IMR-90 (cell line): Measurements from ENCODE around the gene BEST1. TPM values are rescaled to one million over a fixed set of nuclear protein-coding genes. Genes with fewer than 3 reads are reported as not detected.

Source experiments
- ATAC-seq: fragments of 200-7000 bp; cut with Tn5 transposase; 2 replicates; pipeline ENCODE4 v1.9.1; 2020; ENCODE audit warnings: low read depth, mild to moderate bottlenecking, moderate library complexity
- BruUV-seq: library from RNA; stranded (reverse); fragments of 400-500 nt; replicated peaks from 2 replicates; lab custom pipeline; 2021; lab: Mats Ljungman, UMichigan
- CTCF ChIA-PET: fragments of 300-600 bp; formaldehyde crosslinking; extraction: SDS; loops from one replicate; lab custom pipeline; 2021; ENCODE audit warnings: antibody characterized with exemption; lab: Yijun Ruan, JAX
- POLR2A ChIA-PET: fragments of 300-600 bp; sonication (Branson Sonifier 250); formaldehyde crosslinking; loops from one replicate; lab custom pipeline; 2022; ENCODE audit warnings: antibody characterized with exemption; ENCODE audit not compliant: unreplicated experiment; lab: Charles Lee
- DNase-seq: peaks from one replicate; pipeline ENCODE4 v3.0.0; 2013
- H2AFZ ChIP-seq: replicated peaks from 2 replicates; pipeline ENCODE3; 2013; ENCODE audit warnings: low read length, mild to moderate bottlenecking; ENCODE audit not compliant: poor library complexity
- H2AK5ac ChIP-seq: 2 replicates; pipeline ENCODE4 v1.6.1; 2013; ENCODE audit warnings: low read depth, low read length, inconsistent platforms
- H2AK9ac ChIP-seq: replicated peaks from 2 replicates; pipeline ENCODE3; 2013; ENCODE audit warnings: mild to moderate bottlenecking, low read depth, low read length, moderate library complexity; ENCODE audit not compliant: poor library complexity
- H2BK120ac ChIP-seq: 2 replicates; pipeline ENCODE4 v1.6.1; 2013; ENCODE audit warnings: low read depth, low read length, inconsistent platforms
- H2BK15ac ChIP-seq: 3 replicates; pipeline ENCODE4 v1.6.1; 2013; ENCODE audit warnings: low read depth, low read length, inconsistent platforms
- H2BK20ac ChIP-seq: 2 replicates; pipeline ENCODE4 v1.6.1; 2013; ENCODE audit warnings: low read depth, mild to moderate bottlenecking, inconsistent platforms, low read length, moderate library complexity
- H2BK5ac ChIP-seq: 2 replicates; pipeline ENCODE4 v1.6.1; 2013; ENCODE audit warnings: mild to moderate bottlenecking, low read depth, low read length, inconsistent platforms; ENCODE audit not compliant: poor library complexity, severe bottlenecking
- H3K14ac ChIP-seq: replicated peaks from 2 replicates; pipeline ENCODE4 v1.6.1; 2013; ENCODE audit warnings: low read depth, low read length, inconsistent platforms
- H3K18ac ChIP-seq: 2 replicates; pipeline ENCODE4 v1.6.1; 2013; ENCODE audit warnings: low read depth, low read length, control low read depth
- H3K23ac ChIP-seq: 2 replicates; pipeline ENCODE4 v1.6.1; 2013; ENCODE audit warnings: low read depth, low read length, inconsistent platforms
- H3K27ac ChIP-seq: 2 replicates; pipeline ENCODE4 v1.5.1; 2013; ENCODE audit warnings: mild to moderate bottlenecking, control low read depth, low read length; ENCODE audit not compliant: insufficient read depth
- H3K27me3 ChIP-seq: 2 replicates; pipeline ENCODE4 v1.6.1; 2013; ENCODE audit warnings: low read length; ENCODE audit not compliant: control insufficient read depth, insufficient read depth
- H3K36me3 ChIP-seq: 2 replicates; pipeline ENCODE4 v1.6.1; 2013; ENCODE audit warnings: low read length, mixed read lengths; ENCODE audit not compliant: control insufficient read depth, insufficient read depth
- H3K4ac ChIP-seq: 2 replicates; pipeline ENCODE4 v1.6.1; 2013; ENCODE audit warnings: low read depth, low read length, inconsistent platforms
- H3K4me1 ChIP-seq: 2 replicates; pipeline ENCODE4 v1.6.1; 2013; ENCODE audit warnings: low read length, mixed read lengths; ENCODE audit not compliant: control insufficient read depth, insufficient read depth
- H3K4me2 ChIP-seq: 2 replicates; pipeline ENCODE4 v1.6.1; 2013; ENCODE audit warnings: low read depth, mild to moderate bottlenecking, control low read depth, low read length, moderate library complexity
- H3K4me3 ChIP-seq: 2 replicates; pipeline ENCODE4 v1.5.1; 2013; ENCODE audit warnings: low read depth, mild to moderate bottlenecking, control low read depth, low read length, moderate library complexity; ENCODE audit not compliant: insufficient read depth
- H3K56ac ChIP-seq: 2 replicates; pipeline ENCODE4 v1.6.1; 2013; ENCODE audit warnings: low read length, inconsistent platforms; ENCODE audit not compliant: insufficient read depth; ENCODE audit errors: extremely low read depth
- H3K79me1 ChIP-seq, 2 experiments: 2 replicates each; pipeline ENCODE4 v1.6.1; 2013; ENCODE audit warnings: low read length in 2 of 2, inconsistent platforms in 1 of 2, low read depth in 1 of 2
- H3K9ac ChIP-seq: 2 replicates; pipeline ENCODE4 v1.6.1; 2013; ENCODE audit warnings: low read depth, low read length, control low read depth
- H3K9me1 ChIP-seq: 2 replicates; pipeline ENCODE4 v1.6.1; 2013; ENCODE audit warnings: low read length, inconsistent platforms; ENCODE audit not compliant: insufficient read depth
- H3K9me3 ChIP-seq: 2 replicates; pipeline ENCODE4 v1.6.1; 2013; ENCODE audit warnings: low read length; ENCODE audit not compliant: control insufficient read depth, insufficient read depth
- H4K20me1 ChIP-seq: 2 replicates; pipeline ENCODE4 v1.6.1; 2013; ENCODE audit warnings: low read length, inconsistent platforms; ENCODE audit not compliant: insufficient read depth
- H4K5ac ChIP-seq: 2 replicates; pipeline ENCODE4 v1.6.1; 2013; ENCODE audit warnings: mild to moderate bottlenecking, low read depth, low read length, control low read depth
- H4K8ac ChIP-seq, 2 experiments: 2 replicates each; pipeline ENCODE4 v1.6.1; 2013; ENCODE audit warnings: low read depth in 2 of 2, low read length in 2 of 2, control low read depth in 1 of 2, inconsistent platforms in 1 of 2
- H4K91ac ChIP-seq: 2 replicates; pipeline ENCODE4 v1.6.1; 2013; ENCODE audit warnings: low read depth, low read length, inconsistent platforms; ENCODE audit not compliant: insufficient read depth
- CHD1 ChIP-seq: IDR thresholded peaks from 2 replicates; pipeline ENCODE4 v1.6.1; 2012; ENCODE audit warnings: low read depth, low read length, improper control_type of control experiment
- ELK1 ChIP-seq: fragments of 150-350 bp; IDR thresholded peaks from 2 replicates; pipeline ENCODE4 v1.6.1; 2016; ENCODE audit warnings: low read depth, mild to moderate bottlenecking, low read length, moderate library complexity, borderline replicate concordance
- MAZ ChIP-seq: IDR thresholded peaks from 2 replicates; pipeline ENCODE4 v1.6.1; 2012; ENCODE audit warnings: low read depth, mild to moderate bottlenecking, low read length, improper control_type of control experiment, moderate library complexity, borderline replicate concordance
- MXI1 ChIP-seq: IDR thresholded peaks from 2 replicates; pipeline ENCODE4 v1.6.1; 2012; ENCODE audit warnings: low read depth, mild to moderate bottlenecking, low read length, moderate library complexity, borderline replicate concordance
- NFE2L2 ChIP-seq: fragments of 150-350 bp; IDR thresholded peaks from 2 replicates; pipeline ENCODE4 v1.6.1; 2016; ENCODE audit warnings: low read depth, mild to moderate bottlenecking, low read length
- POLR2A ChIP-seq: IDR thresholded peaks from 2 replicates; pipeline ENCODE4 v1.6.1; 2012; ENCODE audit warnings: mild to moderate bottlenecking, low read depth, low read length
- RAD21 ChIP-seq: IDR thresholded peaks from 2 replicates; pipeline ENCODE4 v1.6.1; 2012; ENCODE audit warnings: low read length, improper control_type of control experiment
- RCOR1 ChIP-seq: IDR thresholded peaks from 2 replicates; pipeline ENCODE4 v1.6.1; 2012; ENCODE audit warnings: mild to moderate bottlenecking, low read length, improper control_type of control experiment; ENCODE audit not compliant: insufficient replicate concordance
- RFX5 ChIP-seq: IDR thresholded peaks from 2 replicates; pipeline ENCODE4 v1.8.0; 2012; ENCODE audit warnings: low read depth, mild to moderate bottlenecking, low read length, moderate library complexity
- WGBS, 2 experiments: methylation state at CpG; one replicate each; pipeline versions ENCODE4 v1.1.5 to v1.1.7; 2013; ENCODE audit warnings: missing lambda C conversion rate in 2 of 2; ENCODE audit not compliant: insufficient read length in 1 of 2; ENCODE audit errors: extremely low coverage in 2 of 2; 5-methylcytosine and 5-hydroxymethylcytosine counted together
- dilution Hi-C: fragments of 300-500 bp; cut with HindIII; formaldehyde crosslinking; loops from one replicate; pipeline ENCODE4 v1.14.3; 2018; ENCODE audit warnings: low sequenced_read_pairs; ENCODE audit not compliant: unreplicated experiment
- in situ Hi-C: fragments of 300-500 bp; cut with MboI; formaldehyde crosslinking; loops from 3 replicates; pipeline ENCODE4 v1.14.3; 2019; ENCODE audit warnings: low sequenced_read_pairs, inconsistent platforms, mixed read lengths
- intact Hi-C: fragments of 100-400 bp; cut with micrococcal nuclease; formaldehyde crosslinking; loops from 2 replicates; pipeline ENCODE4 v1.10.0; 2022
- polyA plus RNA-seq, 3 experiments: library from polyadenylated mRNA; depleted of rRNA; stranded (reverse); fragments of >200 nt; gene quantifications; 2 replicates each; pipeline ENCODE4 v1.2.3, GENCODE V29; 2012; ENCODE audit warnings: low replicate concordance in 1 of 3
- total RNA-seq: library from RNA; depleted of rRNA; stranded (reverse); fragments of >200 nt; gene quantifications from 2 replicates; pipeline ENCODE4 v1.2.3, GENCODE V29; 2012
- TF ChIP-seq, protein P1 (sequence below): fragments of 150-350 bp; IDR thresholded peaks from 2 replicates; pipeline ENCODE4 v1.6.1; 2017; ENCODE audit warnings: mild to moderate bottlenecking, antibody characterized with exemption, low read length, low read depth

BEST1 gene
- total and polyA plus RNA-seq, 2 of the 4 experiments (the other 2 are of a cell fraction) = 0.90 to 1.4 TPM

- Histone ChIP-seq H3K9ac (no peak overlapping the region), H2AK5ac (no peak overlapping the region), H3K18ac (no peak overlapping the region), H4K5ac (no peak overlapping the region), H3K4me3 (no peak overlapping the region), H2BK20ac (no peak overlapping the region), H3K27ac (no peak overlapping the region), H2AFZ (no peak overlapping the region), H4K20me1 (no peaks in the 10 kb centered on the region), H3K23ac (no peak overlapping the region), H2BK15ac (no peak overlapping the region), H3K79me1 (no peaks in the 10 kb centered on the region), H3K4me1 (peaks cover 8% of the 10 kb centered on the region; the same call in 1 of the 2 replicates), H3K56ac (no peak overlapping the region), H3K27me3 (peaks cover 3% of the 10 kb centered on the region; the same call in 1 of the 2 replicates), H2AK9ac (no peak overlapping the region), H4K8ac (no peak overlapping the region), H3K14ac (no peak overlapping the region), H3K36me3 (no peaks in the 10 kb centered on the region), H3K4me2 (no peak overlapping the region), H3K4ac (no peak overlapping the region), H2BK5ac (no peak overlapping the region), H3K9me3 (no peaks in the 10 kb centered on the region), H2BK120ac (no peak overlapping the region), H3K9me1 (0 out of 2 replicates have a peak, but pooled peaks cover 4% of the 10 kb centered on the region), H4K91ac (no peak overlapping the region)
- CTCF ChIA-PET = no interaction called here
- in situ Hi-C loops = no loop called here
- BruUV-seq = no TSS peak
- TF ChIP-seq POLR2A (no peak), RCOR1 (no peak), MXI1 (no peak), ELK1 (no peak), RFX5 (no peak), NFE2L2 (no peak), MAZ (no peak), RAD21 (no peak), CHD1 (no peak)
- TF ChIP-seq, protein P1, sequence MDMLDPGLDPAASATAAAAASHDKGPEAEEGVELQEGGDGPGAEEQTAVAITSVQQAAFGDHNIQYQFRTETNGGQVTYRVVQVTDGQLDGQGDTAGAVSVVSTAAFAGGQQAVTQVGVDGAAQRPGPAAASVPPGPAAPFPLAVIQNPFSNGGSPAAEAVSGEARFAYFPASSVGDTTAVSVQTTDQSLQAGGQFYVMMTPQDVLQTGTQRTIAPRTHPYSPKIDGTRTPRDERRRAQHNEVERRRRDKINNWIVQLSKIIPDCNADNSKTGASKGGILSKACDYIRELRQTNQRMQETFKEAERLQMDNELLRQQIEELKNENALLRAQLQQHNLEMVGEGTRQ = no peak
- DNase-seq (no peak), ATAC-seq (no peak)
- intact Hi-C loops = no loop called here
- no CpG with 5 or more reads among the region's 4 CpGs for WGBS, 2 experiments
- POLR2A ChIA-PET = no interaction called here
- dilution Hi-C loops = no loop called here
Measured at GRCh38 chr11:62010935-62011528, 60.9 kb downstream of the BEST1 start.
